HG03571 (cell line): ENCODE data around the gene LRRC55.

ENCODE experiments used
- ATAC-seq: cut with Tn5 transposase; IDR thresholded peaks from one replicate; pipeline ENCODE4 v1.9.1; 2021; ENCODE audit not compliant: unreplicated experiment

LRRC55 gene

GRCh38 chr11:57200917-57201316 lies 19.2 kb downstream of the LRRC55 start:
- ATAC-seq, result no peak

GRCh38 chr11:57202281-57202680 lies 20.5 kb downstream of the LRRC55 start:
- no peak for ATAC-seq

GRCh38 chr11:57203359-57203758 lies 21.6 kb downstream of the LRRC55 start:
- ATAC-seq, result no peak

GRCh38 chr11:57203882-57204480 lies 22.2 kb downstream of the LRRC55 start:
- ATAC-seq, result no peak

GRCh38 chr11:57205041-57205641 lies 23.4 kb downstream of the LRRC55 start:
- ATAC-seq, result no peak

- no peak for ATAC-seq
Observed at GRCh38 chr11:57207168-57207567, 25.4 kb downstream of the LRRC55 start.

DNA sequence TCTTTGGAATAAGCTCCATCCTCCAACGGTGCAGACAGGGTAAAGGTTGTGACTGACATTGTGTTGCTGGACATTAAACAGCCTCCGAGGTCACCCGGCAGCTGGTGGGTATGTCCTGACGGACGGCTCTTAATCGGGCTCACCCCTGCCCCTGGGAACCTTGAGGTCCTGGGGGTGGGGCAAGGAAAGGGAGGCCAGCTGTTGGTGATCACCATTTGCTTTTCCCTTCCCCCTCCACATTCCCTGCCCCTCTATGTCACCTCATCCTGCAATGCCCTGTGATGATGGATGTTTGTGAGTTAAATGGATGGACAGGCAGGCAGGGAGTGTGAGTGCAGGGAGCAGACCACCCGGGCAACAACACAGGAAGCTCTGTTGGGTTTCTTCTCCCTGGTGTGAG lies 29.0 kb downstream of the LRRC55 start:
- ATAC-seq, result no peak

- no peak for ATAC-seq
Observed at GRCh38 chr11:57213342-57214097, 31.8 kb downstream of the LRRC55 start.

DNA sequence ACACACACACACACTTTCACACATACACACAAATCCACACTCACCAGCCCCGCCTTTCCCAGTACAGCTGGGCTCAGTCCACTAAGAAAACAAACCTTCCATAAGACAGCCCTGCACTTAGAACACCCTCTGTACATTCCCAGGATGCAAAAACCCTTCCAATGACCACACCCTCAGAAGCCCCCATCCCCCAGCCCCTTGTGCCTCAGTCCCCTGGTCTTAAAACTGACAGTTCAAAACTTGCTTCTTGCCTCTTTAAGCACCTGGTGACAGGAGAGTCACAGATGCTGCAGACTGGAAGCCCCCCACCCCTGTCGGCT lies 32.3 kb downstream of the LRRC55 start:
- no peak for ATAC-seq

DNA sequence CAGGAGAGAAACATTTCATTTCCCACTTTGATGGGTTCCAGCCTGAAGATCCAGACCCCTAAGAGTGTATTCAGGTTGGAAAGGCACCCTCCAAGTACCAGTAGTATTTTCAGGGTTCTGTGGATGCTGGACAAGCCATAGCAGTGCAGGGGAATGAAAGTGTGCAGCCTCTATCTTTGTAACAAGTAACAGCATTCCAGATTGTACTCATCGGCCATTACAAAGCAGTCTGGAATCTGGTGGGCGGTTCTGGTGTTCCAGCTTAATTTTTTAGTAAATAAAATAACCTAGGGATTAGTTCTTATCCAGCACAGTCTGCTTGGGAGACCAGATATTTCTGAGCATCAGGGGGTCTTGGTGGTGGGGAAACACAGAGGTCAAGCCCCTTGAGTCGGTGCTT lies 32.7 kb downstream of the LRRC55 start:
- ATAC-seq, result no peak

DNA sequence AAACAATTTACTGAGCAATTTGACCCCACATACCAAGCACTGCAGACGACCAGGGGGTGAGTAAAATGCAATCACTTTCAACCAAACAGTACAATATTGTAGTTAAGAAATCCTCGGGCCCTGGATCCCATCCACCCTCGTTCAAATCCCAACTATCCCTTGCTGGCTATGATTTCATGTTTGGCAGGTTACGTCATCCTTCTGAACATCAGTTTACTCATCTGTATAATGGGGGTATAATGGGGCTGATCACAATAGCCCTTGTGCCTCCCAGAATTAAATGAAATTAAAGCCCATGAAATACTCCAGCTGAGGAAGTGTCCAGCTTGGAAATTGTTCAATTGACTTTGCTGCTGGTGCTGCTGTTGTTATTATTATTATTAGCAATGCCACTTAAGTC lies 34.7 kb downstream of the LRRC55 start:
- no peak for ATAC-seq

DNA sequence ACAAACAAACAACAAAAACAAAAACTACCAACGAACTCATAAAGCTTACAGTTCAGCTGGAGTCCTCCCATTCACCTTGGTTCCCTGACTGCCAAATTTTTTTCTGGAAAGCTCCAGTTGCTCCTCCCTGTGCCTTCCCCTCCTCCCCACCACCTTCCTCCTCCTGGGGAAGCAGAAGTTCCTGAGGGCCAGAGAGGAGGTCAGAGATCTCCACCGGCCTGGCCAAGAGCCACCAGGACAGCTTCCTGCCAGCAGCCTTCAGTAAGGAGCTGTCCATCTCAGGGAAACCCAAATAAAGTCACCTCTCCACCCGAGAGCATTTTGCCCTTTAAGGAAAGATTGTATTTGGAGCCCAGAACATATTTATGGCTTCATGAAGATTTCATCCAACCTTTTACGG lies 35.3 kb downstream of the LRRC55 start:
- no peak for ATAC-seq

DNA sequence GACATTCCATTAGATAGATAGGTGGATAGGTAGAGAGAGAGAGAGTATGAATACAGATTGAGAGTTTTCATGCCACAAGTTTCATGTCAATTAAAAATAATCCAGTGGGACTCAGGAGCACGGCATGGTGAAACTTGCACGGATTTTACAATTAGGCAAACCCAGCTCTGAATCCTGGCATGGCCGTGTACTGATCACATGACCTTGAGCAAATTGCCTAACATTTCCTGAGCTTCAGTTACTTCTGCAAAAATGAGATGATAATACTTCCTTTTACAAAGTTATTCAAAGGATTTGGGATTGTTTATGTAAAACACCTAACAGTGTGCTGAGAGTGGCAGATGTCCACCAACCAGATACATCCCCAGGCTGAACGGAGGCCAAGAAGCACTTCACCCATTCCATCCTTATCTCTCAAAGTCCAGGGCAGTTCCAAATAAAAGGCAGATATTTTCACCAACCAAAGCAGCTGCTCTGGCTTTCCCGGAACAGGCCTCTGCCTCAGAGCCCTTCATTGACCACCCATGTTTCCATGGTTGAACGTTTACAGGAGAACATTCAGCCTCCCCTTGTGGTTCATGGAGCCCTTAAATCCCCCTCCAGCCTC lies 37.4 kb downstream of the LRRC55 start:
- no peak for ATAC-seq

DNA sequence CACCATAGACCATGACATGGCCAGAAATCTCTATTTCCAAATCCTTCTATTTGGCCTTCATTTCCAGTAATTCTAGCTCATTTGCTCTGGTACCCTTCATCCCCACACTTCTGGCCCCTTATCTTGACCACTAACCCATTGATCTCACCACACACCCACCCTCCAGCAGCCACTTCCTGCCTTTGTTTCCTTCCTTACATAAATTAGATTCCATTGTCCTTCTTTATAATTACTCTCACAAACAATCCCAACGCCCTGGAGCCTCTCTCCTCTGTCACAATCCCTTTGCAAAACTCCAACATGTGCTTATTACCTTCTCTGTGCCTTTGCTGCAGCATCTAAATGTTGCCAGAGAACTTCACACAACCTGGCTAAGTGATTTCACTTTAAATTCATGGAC lies 40.5 kb downstream of the LRRC55 start:
- no peak for ATAC-seq

GRCh38 chr11:57223601-57224000 lies 41.8 kb downstream of the LRRC55 start:
- no peak for ATAC-seq

DNA sequence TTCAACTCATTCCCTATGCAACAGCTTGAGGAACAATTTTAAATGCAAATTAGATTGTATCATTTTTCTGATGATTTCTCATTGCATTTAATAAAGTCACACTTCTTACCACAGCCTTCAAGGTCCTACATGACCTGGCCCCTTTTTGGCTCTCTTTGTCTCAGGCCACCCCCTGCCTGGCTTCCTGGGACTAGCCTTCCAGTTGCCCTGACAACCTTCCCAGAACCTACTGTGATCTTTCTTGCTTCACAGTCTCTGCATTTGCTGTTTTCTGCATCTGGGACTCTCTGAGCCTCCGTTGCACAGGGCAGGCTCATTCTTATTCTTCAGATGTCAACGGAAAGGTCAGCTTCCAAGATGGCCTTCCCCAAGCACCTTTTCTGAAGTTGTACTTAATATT lies 42.4 kb downstream of the LRRC55 start:
- ATAC-seq, result no peak

DNA sequence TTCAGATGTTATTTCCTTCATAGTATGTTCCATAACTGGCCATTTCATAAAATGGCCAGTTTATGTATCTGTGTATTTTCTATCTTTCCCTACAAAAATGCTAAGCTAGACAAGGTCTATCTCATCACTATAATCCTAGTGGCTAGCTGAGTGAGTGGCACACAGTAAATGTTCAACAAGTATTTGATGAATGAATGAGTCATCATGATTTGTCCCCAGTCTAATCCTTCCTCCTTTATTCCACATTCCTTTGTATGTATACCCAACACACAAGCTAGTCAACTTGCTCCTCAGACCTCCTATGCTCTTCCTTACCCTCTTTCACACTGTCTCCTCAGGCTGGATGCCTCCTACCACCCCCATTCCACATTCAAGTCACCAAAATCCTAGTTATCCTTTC lies 42.8 kb downstream of the LRRC55 start:
- ATAC-seq, result no peak

- no peak for ATAC-seq
Observed at GRCh38 chr11:57228600-57228999, 46.8 kb downstream of the LRRC55 start.

- ATAC-seq, result no peak
Observed at GRCh38 chr11:57230316-57230715, 48.6 kb downstream of the LRRC55 start.

GRCh38 chr11:57230791-57231538 lies 49.2 kb downstream of the LRRC55 start:
- ATAC-seq, result no peak

- no peak for ATAC-seq
Observed at GRCh38 chr11:57231539-57232253, 49.9 kb downstream of the LRRC55 start.
